NCI-H446 treated with DMSO at 0.1 percent for 48 hours (cell line): Measurements from ENCODE around the gene METTL15.
"Not testable (repeated sequence)": the region's sequence is repeated elsewhere in the genome, so short reads cannot be mapped to it uniquely, and the experiment has no call there.

Source experiments
- DNase-seq: peaks from one replicate; lab custom pipeline; 2025; lab: John Stamatoyannopoulos, UW

Gene METTL15

DNA sequence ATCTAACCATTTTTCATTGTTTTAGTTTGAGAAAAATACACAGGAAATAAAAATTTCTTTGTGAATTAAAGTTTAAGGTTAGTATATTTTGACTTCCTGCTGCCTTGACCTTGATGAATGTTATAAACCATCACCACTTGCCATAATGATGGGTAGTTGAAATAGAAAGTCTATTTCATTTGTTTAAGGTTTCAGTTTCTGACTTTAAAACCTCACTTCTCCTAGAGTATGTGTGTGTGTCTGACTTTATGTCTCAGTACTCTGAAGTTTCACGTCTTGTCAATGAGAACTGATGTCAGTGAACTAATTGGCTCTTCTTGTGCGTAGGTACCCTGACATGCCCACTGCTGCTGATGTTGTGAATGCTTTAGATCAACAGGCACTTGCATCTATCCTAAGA is 188.2 kb downstream of the METTL15 start:
- DNase-seq: no peak

DNA sequence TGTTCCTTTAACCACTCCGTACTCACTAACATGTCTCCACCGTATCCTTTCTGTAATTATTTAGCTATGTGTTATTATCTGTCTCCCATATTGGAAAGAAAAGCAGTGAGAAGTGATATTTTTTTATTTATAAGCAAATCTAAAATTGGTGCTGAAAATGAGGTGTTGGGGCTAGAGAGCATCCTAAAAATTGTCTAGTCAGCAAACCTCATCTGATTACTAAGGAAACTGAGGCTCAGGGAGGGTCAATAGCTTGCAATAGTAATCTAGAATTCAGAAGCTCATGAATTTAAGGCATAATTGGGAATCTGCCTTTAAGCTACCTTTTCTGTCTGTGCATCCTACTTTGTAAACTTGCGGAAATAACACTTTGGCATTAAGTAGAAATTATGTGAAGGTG is 190.0 kb downstream of the METTL15 start:
- DNase-seq: no peak

DNA sequence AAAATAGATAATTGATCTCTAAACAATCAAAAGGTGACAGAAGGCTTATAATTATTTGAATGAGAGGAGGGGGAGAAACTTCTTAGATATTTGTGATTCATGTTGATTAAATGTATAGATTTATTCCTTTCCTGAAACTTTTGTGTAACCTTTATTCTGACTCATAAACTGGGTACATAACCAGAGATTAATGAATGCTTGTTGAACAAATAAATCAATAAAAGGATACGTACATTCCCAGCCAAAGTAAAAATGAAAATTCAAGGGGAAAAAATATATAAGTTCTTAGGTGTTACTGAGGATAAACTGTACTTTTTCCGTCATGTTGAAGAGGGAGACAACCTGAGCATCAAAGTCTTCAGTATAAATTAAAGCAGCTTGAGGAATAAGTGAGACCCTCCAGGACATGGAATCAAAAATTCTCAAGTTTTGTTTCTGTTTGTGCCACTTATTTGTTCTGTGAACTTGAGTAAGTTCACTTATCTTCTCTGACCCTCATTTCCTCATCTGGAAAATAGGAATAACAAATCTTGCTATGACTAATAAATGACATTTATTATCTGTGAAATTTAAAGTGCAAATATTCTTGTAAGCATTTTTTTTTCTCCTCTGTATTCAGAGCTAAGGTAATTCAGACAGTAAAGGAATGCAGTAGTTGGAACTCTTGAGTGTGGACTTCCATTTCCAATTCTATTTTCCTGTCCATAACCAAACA is 195.4 kb downstream of the METTL15 start:
- no peak for DNase-seq

DNA sequence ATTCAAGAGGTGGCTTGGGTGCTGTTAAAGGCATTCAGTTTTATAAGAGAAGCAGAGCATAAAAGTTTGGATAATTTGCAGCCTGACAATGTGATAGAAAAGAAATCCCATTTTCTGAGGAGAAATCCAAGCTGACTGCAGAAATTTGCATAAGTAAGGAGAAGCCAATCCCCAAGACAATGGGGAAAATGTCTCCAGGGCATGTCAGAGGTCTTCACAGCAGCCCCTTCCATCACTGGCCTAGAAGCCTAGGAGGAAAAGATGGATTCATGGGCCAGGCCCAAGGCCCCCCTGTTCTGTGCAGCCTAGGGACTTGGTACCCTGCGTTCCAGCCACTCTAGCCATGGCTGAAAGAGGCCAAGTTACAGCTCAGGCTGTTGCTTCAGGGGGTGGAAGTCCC is 207.3 kb downstream of the METTL15 start:
- DNase-seq: no peak

DNA sequence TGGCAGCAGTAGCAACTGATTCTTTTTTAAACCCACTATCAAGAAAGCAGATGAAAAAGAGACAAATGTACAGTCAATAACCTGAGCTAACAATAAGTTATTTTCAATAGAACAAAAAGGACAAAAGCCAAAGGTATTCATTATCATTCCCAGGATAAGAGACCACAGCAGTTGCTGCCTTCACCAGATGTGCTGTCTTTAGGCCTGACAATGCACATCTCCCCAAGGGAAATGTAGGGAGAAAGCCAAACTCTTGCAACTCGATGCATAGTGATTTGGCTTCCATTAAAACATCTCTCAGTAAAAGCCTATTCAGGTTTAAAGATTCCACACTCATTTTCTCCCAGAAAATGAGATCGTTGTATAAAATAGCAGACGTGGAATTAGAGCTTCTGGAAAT is 210.7 kb downstream of the METTL15 start:
- DNase-seq: no peak

DNA sequence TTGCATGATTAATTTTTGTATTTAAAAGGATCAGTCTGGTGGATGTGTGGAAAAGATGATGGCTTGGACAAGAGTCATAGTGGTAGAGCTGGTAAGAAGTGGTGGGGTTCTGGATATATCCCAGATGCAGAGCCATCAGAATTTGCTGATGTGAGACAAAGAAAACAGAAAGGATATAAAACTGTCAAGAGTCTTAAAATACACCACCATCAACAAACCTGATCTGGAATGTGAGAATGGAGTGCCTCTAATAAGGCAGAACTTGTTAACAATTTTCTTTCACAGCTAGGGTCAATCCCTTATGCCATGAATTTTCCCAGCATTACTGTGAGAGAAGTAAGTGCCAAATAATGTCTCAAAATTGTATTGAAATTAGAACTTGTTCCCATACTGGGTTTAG is 215.4 kb downstream of the METTL15 start:
- no peak for DNase-seq

DNA sequence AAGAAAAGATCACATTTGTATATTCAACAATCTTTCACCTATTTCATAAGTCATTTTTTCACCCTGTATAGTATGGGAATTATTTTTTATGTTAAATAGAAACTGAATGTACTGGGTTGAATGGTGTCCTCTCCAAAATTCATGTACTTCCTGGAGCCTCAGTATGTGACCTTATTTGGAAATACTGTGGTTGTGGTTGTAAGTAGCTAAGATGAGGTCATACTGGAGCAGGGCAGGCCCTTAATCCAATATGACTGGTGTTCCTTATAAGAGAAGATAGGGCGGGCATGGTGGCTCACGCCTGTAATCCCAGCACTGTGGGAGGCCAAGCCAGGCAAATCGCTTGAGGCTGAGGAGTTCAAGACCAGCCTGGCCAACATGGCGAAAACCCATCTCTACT is 224.2 kb downstream of the METTL15 start:
- DNase-seq: not testable (repeated sequence)

DNA sequence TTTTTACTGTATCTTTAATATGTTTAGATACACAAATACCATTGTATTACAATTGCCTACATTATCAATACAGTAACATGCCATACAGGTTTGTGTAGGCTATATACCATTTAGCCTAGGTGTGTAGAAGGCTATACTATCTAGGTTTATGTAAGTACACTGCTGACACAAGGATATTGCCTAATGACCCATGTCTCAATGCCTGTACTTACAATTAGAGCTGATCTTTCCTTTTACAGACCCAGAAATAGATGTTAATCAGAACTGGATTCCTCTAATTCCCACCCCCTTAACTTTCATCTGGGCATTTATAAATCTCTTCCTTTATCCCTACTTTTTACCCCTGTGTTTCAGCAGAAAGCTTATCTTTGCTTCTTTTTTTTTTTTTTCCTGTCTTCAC is 229.5 kb downstream of the METTL15 start:
- DNase-seq: no peak

DNA sequence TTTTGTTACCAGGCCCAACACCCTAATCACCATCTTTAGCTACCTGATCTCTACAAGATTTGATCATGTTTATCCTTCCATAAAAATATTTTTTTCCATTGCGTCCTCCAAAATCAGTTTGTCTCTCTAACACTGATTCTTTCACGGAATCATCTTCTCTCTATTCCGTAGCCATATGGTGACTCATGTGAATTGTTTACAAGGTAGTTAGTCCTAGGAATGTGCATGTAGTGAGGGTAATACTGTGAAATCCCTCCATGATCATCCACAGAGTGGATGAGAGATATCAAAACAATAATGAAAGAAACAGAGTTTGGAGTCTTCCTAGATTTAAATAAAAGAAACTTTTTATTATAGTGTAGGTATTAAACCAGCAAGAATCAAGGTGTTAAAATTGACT is 230.2 kb downstream of the METTL15 start:
- DNase-seq: no peak

DNA sequence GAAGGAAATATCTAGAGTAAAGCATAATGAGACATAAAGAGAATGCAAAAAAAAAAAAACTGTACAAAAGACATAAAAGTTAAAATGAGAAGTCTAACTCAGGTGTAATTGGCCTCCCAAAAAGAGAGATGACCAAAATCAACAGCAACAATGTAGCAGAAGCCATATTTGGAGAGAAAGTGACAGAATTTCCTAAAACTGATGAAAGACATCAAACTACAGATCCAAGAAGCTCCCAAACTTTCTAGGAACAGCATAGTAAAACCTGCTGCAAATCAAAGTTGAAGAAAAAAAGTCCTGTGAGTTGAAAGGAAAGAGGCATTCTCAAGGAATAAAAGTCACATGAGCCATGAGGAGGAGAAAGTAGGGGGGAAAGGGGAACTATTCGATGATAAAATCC is 231.3 kb downstream of the METTL15 start:
- DNase-seq: no peak

DNA sequence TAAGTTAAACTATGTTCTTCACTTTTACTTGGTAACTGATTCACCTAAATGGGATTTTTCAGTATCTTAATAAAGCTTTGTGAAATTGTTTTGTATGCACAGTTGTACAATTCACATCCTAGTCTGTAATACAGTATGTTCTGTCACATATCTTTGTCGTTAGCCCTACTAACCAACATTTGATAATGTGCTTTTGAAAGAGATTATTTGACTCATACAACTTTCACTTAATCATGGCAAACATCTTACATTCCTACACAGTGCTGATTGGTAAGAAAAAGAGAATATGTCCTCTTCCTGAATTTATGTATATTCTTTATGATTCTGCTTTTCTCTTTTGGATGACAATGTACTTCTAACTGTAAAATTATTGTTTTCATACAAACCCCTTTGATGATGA is 234.5 kb downstream of the METTL15 start:
- DNase-seq: no peak

DNA sequence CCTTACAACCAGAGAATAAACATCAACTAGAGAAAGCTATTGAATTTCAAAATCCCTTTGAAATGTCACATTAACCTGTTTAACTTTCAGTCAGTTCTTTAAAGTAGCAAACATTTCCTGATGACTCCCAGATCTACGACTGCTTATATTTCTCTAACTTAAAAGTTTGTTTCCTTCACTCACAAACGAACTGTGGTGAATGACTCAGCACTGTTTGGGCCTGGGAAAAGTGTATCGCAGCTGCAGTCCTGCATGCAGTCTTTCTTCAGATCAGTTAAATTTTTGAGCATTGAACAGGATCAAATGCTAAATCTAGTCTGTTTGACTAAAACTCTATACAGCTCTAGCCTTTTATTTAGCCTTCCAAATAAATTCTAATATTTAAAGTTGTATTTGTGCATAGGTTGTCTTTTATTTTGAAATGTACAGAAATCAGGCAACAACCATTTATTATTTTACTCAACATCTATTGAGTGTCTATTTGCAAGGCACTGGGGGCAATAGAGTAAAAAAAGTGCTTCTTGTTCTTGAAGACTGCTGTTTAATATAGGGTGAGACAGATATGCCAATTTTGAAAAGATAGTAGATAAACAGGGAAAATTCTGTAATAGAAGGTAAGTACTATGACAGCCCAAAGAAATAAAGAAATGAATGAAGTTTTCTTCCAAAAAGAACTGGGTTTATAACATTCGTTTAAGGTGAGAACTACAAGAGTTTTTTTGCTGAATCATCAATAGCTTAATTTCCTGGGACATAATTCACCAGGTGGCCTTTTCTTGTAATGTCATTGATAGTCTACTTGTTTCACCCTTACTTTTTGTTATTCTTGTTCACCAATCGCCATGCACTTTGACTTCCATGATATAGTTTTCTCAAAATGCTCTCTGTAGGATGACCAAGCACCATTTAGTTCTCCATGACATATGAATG is 235.4 kb downstream of the METTL15 start:
- DNase-seq: no peak

DNA sequence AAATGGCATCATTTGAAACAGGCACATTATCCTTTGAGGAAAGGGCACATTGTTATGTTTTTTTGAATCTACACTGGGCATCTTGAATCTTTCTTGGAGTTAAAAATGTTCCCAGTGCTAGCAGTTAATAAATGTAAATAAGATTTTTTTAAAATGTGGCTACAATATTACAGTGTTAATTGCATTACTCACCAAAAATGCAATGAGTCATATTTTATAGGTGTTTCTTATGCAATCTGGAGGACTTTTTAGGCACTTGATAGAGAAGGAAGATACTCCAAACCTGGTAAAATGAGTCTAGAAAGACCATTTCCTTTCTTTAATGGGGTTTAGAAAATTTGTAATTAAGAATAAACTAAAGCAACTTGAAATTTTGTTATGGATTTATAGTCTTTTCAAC is 238.0 kb downstream of the METTL15 start:
- DNase-seq: no peak

DNA sequence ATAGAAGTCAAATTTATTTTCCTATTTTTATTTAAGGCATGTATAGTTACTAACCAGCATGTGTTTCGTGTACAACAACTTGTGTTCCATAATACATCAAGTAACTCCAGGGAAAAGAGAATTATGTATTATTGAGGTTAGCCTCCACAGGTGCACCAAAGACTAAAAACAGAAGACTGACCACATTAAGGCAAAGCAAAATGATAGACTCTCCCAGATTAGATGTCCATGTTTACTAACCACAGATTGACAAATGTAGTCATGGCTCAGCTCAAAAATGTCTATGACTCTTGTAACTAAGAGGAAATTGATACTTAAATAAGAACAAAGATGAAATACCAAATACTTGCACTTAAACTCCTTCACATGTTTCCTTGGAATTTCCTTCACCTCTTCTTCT is 238.5 kb downstream of the METTL15 start:
- DNase-seq: no peak

DNA sequence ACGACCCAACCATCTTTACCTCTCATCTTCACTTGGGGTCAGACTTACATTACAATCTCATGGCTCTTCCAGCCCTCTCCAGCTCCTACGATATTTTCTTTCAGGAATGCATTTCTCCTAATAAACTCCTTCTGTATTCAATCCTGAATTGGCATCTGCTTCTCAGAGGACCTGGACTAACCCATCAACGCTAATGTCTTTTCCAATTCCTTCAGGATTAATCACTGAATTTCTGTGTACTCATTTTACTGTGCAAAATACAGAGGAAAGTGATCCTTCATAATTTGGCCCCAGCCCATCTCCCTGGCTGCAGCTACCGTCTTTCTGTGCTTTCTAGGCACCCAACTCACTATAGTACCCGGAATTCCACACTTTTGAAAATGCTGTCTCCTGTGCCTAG is 239.2 kb downstream of the METTL15 start:
- DNase-seq: no peak

DNA sequence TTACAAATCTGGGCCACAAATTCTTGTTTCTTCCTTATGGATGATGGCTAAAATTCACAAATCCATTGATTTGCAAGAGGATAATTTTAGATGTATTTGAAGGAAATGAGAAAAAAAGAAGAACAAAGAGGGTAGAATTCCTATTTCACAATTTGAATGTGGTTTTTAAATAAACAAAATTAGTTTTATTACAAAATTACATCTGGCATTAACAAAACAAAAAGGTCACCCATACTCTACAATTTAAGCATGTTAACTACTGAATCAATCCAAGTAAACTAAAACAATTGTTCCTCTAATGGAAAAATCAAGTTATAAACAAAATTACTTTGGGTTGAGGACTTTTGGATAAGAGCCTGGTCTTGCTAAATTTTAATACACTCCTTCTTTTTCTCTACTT is 242.0 kb downstream of the METTL15 start:
- DNase-seq: no peak

DNA sequence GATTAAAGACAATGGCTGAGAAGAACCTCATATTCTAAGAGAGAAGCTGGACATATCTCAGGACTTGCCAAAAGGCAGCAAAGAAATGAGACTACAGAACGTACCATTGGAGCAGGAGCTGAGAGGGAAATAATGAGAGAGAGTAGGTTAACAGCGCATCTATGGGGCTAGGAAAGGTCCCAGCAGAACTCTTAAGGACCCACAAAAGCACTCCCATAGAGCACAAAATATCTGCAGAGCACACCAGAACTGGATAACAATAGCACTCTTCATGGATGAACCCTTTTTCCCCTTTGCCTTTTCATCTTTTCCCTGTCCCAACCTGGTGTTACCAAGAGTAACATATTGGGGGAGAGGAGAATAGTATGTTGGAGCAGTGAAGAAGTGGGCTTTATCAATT is 245.8 kb downstream of the METTL15 start:
- no peak for DNase-seq

DNA sequence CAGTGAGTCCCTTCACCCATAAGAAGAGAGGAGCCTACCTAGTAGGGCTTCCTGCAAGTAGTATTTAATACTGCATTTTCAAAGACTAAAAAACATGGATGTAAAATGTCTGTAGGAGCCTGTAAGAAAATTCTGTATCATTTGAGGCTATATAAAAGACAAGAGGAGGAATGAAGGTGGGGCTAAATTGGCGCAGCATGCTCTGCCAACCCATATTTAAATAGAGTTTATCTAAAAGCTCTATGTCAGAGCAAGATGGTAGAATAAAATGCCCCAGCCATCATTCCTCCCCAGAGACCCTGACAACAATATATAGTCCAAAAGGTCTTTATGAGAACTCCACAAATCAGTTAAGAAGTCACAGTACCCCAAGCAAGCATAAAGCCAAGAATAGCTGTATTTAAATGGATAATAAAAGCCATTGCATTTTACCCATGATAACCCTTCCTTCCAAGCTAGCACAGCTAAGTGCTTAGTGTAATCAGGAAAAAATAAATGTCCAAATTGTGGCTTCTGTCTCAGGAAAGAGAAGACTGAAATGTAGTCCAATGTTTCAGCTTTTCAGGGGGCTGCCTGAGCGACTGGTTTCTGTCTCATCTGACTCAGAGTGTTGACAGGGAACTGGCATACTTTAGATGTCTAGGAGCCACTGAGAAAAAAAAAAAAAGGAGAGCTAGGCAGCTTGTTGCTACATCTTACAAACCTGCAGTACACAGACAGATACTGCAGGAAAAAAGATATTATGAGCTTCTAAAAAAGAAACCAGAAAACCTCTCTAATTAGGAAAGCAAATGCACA is 258.6 kb downstream of the METTL15 start:
- DNase-seq: no peak

DNA sequence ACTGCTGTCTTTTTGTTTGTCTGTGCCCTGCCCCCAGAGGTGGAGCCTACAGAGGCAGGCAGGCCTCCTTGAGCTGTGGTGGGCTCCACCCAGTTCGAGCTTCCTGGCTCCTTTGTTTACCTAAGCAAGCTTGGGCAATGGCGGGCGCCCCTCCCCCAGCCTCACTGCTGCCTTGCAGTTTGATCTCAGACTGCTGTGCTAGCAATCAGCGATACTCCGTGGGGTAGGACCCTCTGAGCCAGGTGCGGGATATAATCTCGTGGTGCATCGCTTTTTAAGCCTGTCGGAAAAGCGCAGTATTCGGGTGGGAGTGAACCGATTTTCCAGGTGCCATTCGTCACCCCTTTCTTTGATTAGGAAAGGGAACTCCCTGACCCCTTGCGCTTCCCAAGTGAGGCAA is 269.9 kb downstream of the METTL15 start:
- DNase-seq: not testable (repeated sequence)
